Measurements from ENCODE around the gene IL1R2. TPM values are rescaled to one million over a fixed set of nuclear protein-coding genes. Genes with fewer than 3 reads are reported as not detected.

IL1R2 gene
- total and polyA plus RNA-seq, 2 of the 13 experiments (the other 11 are each of a cell fraction or from before 2014, with no cell fraction given): 3.6 to 7.3 TPM

- no peaks in the 10 kb centered on the region for H3K36me3 ChIP-seq (replicated peaks in 1 of 2; ENCODE audit: control insufficient read depth in 1 of 2, insufficient read depth in 2 of 2, low read length in 2 of 2)
- no peak overlapping the region for H3K9ac ChIP-seq (ENCODE audit: insufficient read depth, low read depth, low read length)
- intact Hi-C loops (cut with micrococcal nuclease; ENCODE audit: unreplicated experiment): loop anchor here (1.0 to 2.0 kb wide), 5 partner anchors 50 to 220 kb away; partner anchors contain the start of gene IL1R1
- WGBS (ENCODE audit: low lambda C conversion rate): 41% methylated on average over 18 of the region's 18 CpGs
- H3K4me3 ChIP-seq (replicated peaks in 1 of 3; ENCODE audit: insufficient read depth in 1 of 3, low read depth in 2 of 3, low read length in 3 of 3): no peak overlapping the region
- peaks cover 57% of the 10 kb centered on the region for H3K4me1 ChIP-seq (ENCODE audit: insufficient read depth, low read length)
- no peaks in the 10 kb centered on the region for H4K20me1 ChIP-seq (ENCODE audit: insufficient read depth, low read length)
- BruUV-seq (replicated peaks): no TSS peak
- H3K27me3 ChIP-seq (ENCODE audit: control insufficient read depth in 1 of 2, insufficient read depth in 2 of 2, low read length in 2 of 2): no peaks in the 10 kb centered on the region
- CTCF ChIA-PET (ENCODE audit: low intra/inter-chr PET ratio, low total read pairs): interaction anchor here (0.7 to 3.2 kb wide), 7 partner anchors 15 to 423 kb away, joined by 3 to 46 read pairs (median 4); partner anchors contain the start of gene IL1R1
- no peaks in the 10 kb centered on the region for H3K9me3 ChIP-seq (ENCODE audit: low read length)
- POLR2A ChIA-PET: interaction anchor here (0.6 to 1.8 kb wide), 8 partner anchors 13 to 220 kb away, joined by 3 to 11 read pairs (median 4); no protein-coding TSS in a partner anchor
- in situ Hi-C loops (cut with HindIII; ENCODE audit: extremely low pct_ligation_motif_present, low pct_unique_long_range_greater_than_20kb): loop anchor here (5.0 to 10.0 kb wide), 3 partner anchors 84 to 217 kb away; no protein-coding TSS in a partner anchor
- peak; percentile 80 for DNase-seq (ENCODE audit: low spot score)
- H3K4me2 ChIP-seq (ENCODE audit: low read depth, low read length): no peak overlapping the region
- H2AFZ ChIP-seq (ENCODE audit: low read length): no peak overlapping the region
- no peak overlapping the region for H3K27ac ChIP-seq (ENCODE audit: extremely low read length, insufficient read depth, low read length)
- ATAC-seq: peak; percentile 95
- peak; percentile 63 for FAIRE-seq
- no peaks in the 10 kb centered on the region for H3K79me2 ChIP-seq (ENCODE audit: insufficient read depth, low read length)
- TF ChIP-seq MAFK (conservative IDR thresholded peaks at IDR 0.05 in 1 of 2, IDR thresholded peaks at IDR 0.05 in 1 of 2; ENCODE audit: low read length in 2 of 2) (no peak), NONO (IDR thresholded peaks at IDR 0.05) (no peak), NONO (CRISPR knock-in tag; conservative IDR thresholded peaks at IDR 0.05) (peak; percentile 47; the same call in 1 of the 2 replicates), BHLHE40 (IDR thresholded peaks at IDR 0.05; ENCODE audit: low read length) (peak; percentile 59), ZFY (CRISPR knock-in tag; IDR thresholded peaks at IDR 0.05) (peak; percentile 29; the same call in 1 of the 2 replicates), ZNF567 (CRISPR knock-in tag; IDR thresholded peaks at IDR 0.05; ENCODE audit: borderline replicate concordance) (0 out of 2 replicates have a peak, but pooled peaks have one; percentile 56), ZNF605 (CRISPR knock-in tag; IDR thresholded peaks at IDR 0.05) (peak; percentile 70; the same call in 1 of the 2 replicates), ZHX2 (IDR thresholded peaks at IDR 0.05; ENCODE audit: low read depth) (peak; percentile 34; the same call in 1 of the 2 replicates), ZHX2 (CRISPR knock-in tag; IDR thresholded peaks at IDR 0.05; ENCODE audit: borderline replicate concordance) (no peak), MYPOP (CRISPR knock-in tag; IDR thresholded peaks at IDR 0.05) (0 out of 2 replicates have a peak, but pooled peaks have one; percentile 17), ZNF430 (CRISPR knock-in tag; IDR thresholded peaks at IDR 0.05) (peak; percentile 70), ZNF839 (CRISPR knock-in tag; IDR thresholded peaks at IDR 0.05; ENCODE audit: borderline replicate concordance) (peak; percentile 52; the same call in 1 of the 2 replicates), ZNF691 (CRISPR knock-in tag; IDR thresholded peaks at IDR 0.05; ENCODE audit: borderline replicate concordance, low read depth) (peak; percentile 81), ZMYM4 (CRISPR knock-in tag; IDR thresholded peaks at IDR 0.05) (peak; percentile 80), ZNF331 (CRISPR knock-in tag; IDR thresholded peaks at IDR 0.05) (0 out of 2 replicates have a peak, but pooled peaks have one; percentile 68), TEAD3 (CRISPR knock-in tag; optimal IDR thresholded peaks at IDR 0.05; ENCODE audit: borderline replicate concordance) (peak; percentile 88), ZNF737 (CRISPR knock-in tag; IDR thresholded peaks at IDR 0.05; ENCODE audit: borderline replicate concordance) (no peak)
These were observed 28.9 kb downstream of the IL1R2 start for GRCh38 chr2:102020596-102021170.
